Astrocyte of the cerebellum (primary cell): ENCODE results near the gene SLC16A5.

Experiments
- DNase-seq: peaks from one replicate; pipeline ENCODE4 v3.0.0-alpha.2; 2011; ENCODE audit warnings: low read depth
- H3K4me3 ChIP-seq: 2 replicates; pipeline ENCODE4 v1.5.1; 2011; ENCODE audit warnings: mild to moderate bottlenecking, low read depth, low read length, moderate library complexity
- CTCF ChIP-seq: IDR thresholded peaks from 2 replicates; pipeline ENCODE4 v1.5.1; 2012; ENCODE audit warnings: low read length, low read depth, moderate library complexity, mild to moderate bottlenecking; ENCODE audit errors: missing control alignments
- in situ Hi-C: cut with HindIII; loops from 2 replicates; pipeline ENCODE4 v1.10.0; 2017; ENCODE audit warnings: low sequenced_read_pairs

Gene SLC16A5

GRCh38 chr17:75108193-75108592 lies 20.4 kb downstream of the SLC16A5 start:
- no peak for DNase-seq
- no peak for TF ChIP-seq CTCF
- in situ Hi-C loops, result no loop called here
- H3K4me3 ChIP-seq, result no peak overlapping the region

- TF ChIP-seq CTCF, result no peak
- DNase-seq, result no peak
- in situ Hi-C loops, result no loop called here
- H3K4me3 ChIP-seq, result peak overlapping the region; percentile 80
These were observed 21.3 kb downstream of the SLC16A5 start for GRCh38 chr17:75109046-75109406.

GRCh38 chr17:75109407-75110233 lies 21.9 kb downstream of the SLC16A5 start, which contains the start of gene ARMC7:
ARMC7 (plus strand) TSS chr17:75109969; CDS start chr17:75110289, 320 bp downstream.
- no peak for DNase-seq
- TF ChIP-seq CTCF, result no peak
- H3K4me3 ChIP-seq, result peak within 1 kb of the TSS; percentile 80
- in situ Hi-C loops, result no loop called here

- no peak for TF ChIP-seq CTCF
- no peak for DNase-seq
- in situ Hi-C loops, result no loop called here
- peak overlapping the region; percentile 80 for H3K4me3 ChIP-seq
These were observed 22.6 kb downstream of the SLC16A5 start for GRCh38 chr17:75110234-75110937.

GRCh38 chr17:75111777-75112335 lies 24.1 kb downstream of the SLC16A5 start:
- H3K4me3 ChIP-seq, result no peak overlapping the region
- DNase-seq, result no peak
- no peak for TF ChIP-seq CTCF
- in situ Hi-C loops, result no loop called here

GRCh38 chr17:75113798-75114551 lies 26.2 kb downstream of the SLC16A5 start:
- in situ Hi-C loops, result no loop called here
- peak overlapping the region; percentile 29 for H3K4me3 ChIP-seq
- peak; percentile 94 for TF ChIP-seq CTCF
- DNase-seq, result peak; percentile 86
